ENCODE measurements around the gene PAPPA.

Gene PAPPA

GRCh38 chr9:116153765-116154333, at the start of gene PAPPA:
Gene PAPPA, plus strand, starts transcription at chr9:116153791. Its CDS starts 382 bp downstream, at chr9:116154173.
- no peak within 1 kb of the TSS for H3K4me3 ChIP-seq
- in situ Hi-C loops (cut with MboI; ENCODE audit: low sequenced_read_pairs) = loop anchor here (10.0 to 25.0 kb wide), 3 partner anchors 421 to 567 kb away; no protein-coding TSS in a partner anchor
- H3K36me3 ChIP-seq (replicated peaks) = no peaks in the 10 kb centered on the region
- DNase-seq (ENCODE audit: low spot score in 2 of 2) = no peak
- no peaks in the 10 kb centered on the region for H3K9me3 ChIP-seq
- H3K27me3 ChIP-seq (ENCODE audit: low read depth) = peaks cover 56% of the 10 kb centered on the region
- H3K4me1 ChIP-seq = no peaks in the 10 kb centered on the region

DNA sequence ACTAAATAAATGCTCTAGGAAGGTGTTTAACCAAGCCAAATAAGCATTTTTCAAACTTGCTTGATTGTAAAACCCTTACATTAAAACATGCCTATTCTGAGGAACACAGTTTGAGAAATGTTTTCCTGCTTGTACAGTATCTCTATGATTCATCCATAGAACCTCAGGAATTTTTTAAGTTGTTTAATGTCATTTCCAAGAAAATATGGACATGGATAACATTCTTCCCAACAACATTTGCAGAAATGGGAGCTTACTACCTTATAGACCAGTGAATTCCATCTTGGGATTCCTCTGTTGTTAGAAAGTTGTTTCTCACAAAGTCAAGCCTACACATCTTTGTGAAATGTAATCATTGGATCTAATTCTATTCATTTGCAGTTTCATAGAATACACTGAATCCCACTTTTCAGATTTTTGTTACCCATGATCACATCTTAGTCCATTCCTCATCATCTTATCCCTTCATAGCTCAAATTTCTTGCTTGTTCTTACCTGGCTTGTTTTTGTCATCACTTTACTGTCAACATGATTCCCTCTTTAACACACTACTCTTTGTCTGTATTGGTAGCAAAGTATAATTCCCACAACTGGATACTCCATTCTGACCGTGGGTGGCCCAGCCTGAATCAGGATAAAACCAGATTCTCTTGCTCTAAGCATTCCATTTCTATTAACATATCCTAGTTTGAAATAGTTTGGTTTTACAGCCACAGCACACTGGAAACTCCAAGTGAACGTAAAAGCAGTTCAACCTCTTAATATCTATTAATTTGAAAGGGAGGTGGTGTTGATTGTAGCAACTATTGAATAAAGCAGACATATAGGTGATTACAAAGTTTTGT, 49.4 kb upstream of the PAPPA start:
- H3K9me3 ChIP-seq = no peaks in the 10 kb centered on the region
- in situ Hi-C loops (cut with MboI; ENCODE audit: low sequenced_read_pairs) = no loop called here
- H3K4me1 ChIP-seq = no peaks in the 10 kb centered on the region
- H3K4me3 ChIP-seq = no peak overlapping the region
- H3K27me3 ChIP-seq (ENCODE audit: low read depth) = no peaks in the 10 kb centered on the region
- no peaks in the 10 kb centered on the region for H3K36me3 ChIP-seq (replicated peaks)
- no peak for DNase-seq (ENCODE audit: low spot score in 2 of 2)

DNA sequence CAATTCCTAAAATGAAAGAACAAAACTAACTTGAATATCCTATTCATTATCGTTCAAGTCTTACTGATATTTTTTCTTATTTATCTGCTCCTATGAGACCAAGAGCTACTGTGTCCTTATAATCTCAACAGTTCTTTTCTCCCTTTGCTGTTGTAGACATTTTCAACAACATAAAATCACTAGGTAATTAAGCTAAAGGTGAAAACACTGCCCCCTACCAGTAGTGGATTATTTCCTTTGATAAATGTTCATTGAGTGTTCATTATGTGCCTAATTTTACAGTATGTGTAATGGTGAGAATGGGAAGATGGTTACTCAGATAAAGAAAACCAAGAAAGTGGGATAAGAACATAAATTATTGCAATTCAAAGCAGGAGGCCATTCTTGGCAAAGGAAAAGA, 41.4 kb upstream of the PAPPA start:
- Histone ChIP-seq H3K27me3 (ENCODE audit: low read depth) (no peaks in the 10 kb centered on the region), H3K36me3 (replicated peaks) (no peaks in the 10 kb centered on the region), H3K4me3 (no peak overlapping the region), H3K4me1 (no peaks in the 10 kb centered on the region), H3K9me3 (no peaks in the 10 kb centered on the region)
- DNase-seq (ENCODE audit: low spot score in 2 of 2) = no peak
- in situ Hi-C loops (cut with MboI; ENCODE audit: low sequenced_read_pairs) = no loop called here

GRCh38 chr9:116115761-116116353, 37.7 kb upstream of the PAPPA start:
- H3K27me3 ChIP-seq (ENCODE audit: low read depth) = no peaks in the 10 kb centered on the region
- H3K4me3 ChIP-seq = no peak overlapping the region
- H3K36me3 ChIP-seq (replicated peaks) = no peaks in the 10 kb centered on the region
- no peak for DNase-seq (ENCODE audit: low spot score in 2 of 2)
- no peaks in the 10 kb centered on the region for H3K4me1 ChIP-seq
- in situ Hi-C loops (cut with MboI; ENCODE audit: low sequenced_read_pairs) = no loop called here
- no peaks in the 10 kb centered on the region for H3K9me3 ChIP-seq

DNA sequence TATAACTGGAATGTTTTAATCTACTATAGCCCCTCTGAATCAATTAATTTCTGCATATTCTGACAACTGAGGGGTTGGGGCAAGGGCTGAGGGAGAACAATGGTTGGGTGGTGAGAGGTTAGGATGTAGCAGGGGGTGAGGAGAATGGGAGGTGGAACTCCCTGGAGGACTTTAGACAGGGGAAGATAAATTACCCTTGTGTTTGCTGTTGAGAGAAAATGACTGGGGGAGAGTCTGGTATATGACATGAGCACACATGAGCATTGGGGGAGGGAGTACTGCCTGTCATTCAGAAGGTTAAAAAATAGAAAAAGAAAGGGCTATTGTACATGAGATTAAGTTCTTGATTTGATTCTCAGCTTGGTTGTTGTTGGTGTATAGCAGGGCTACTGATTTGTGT, 37.2 kb upstream of the PAPPA start:
- in situ Hi-C loops (cut with MboI; ENCODE audit: low sequenced_read_pairs) = no loop called here
- Histone ChIP-seq H3K27me3 (ENCODE audit: low read depth) (no peaks in the 10 kb centered on the region), H3K9me3 (no peaks in the 10 kb centered on the region), H3K4me3 (no peak overlapping the region), H3K4me1 (no peaks in the 10 kb centered on the region), H3K36me3 (replicated peaks) (no peaks in the 10 kb centered on the region)
- DNase-seq (ENCODE audit: low spot score in 2 of 2) = no peak

- H3K36me3 ChIP-seq (replicated peaks) = no peaks in the 10 kb centered on the region
- in situ Hi-C loops (cut with MboI; ENCODE audit: low sequenced_read_pairs) = no loop called here
- H3K4me3 ChIP-seq = no peak overlapping the region
- no peaks in the 10 kb centered on the region for H3K27me3 ChIP-seq (ENCODE audit: low read depth)
- no peak for DNase-seq (ENCODE audit: low spot score in 2 of 2)
- H3K9me3 ChIP-seq = no peaks in the 10 kb centered on the region
- H3K4me1 ChIP-seq = no peaks in the 10 kb centered on the region
These were observed 30.4 kb upstream of the PAPPA start for GRCh38 chr9:116123171-116123570.

GRCh38 chr9:116124472-116125040, 29.0 kb upstream of the PAPPA start:
- in situ Hi-C loops (cut with MboI; ENCODE audit: low sequenced_read_pairs) = no loop called here
- H3K4me1 ChIP-seq = no peaks in the 10 kb centered on the region
- H3K4me3 ChIP-seq = no peak overlapping the region
- no peak for DNase-seq (ENCODE audit: low spot score in 2 of 2)
- H3K36me3 ChIP-seq (replicated peaks) = no peaks in the 10 kb centered on the region
- no peaks in the 10 kb centered on the region for H3K27me3 ChIP-seq (ENCODE audit: low read depth)
- no peaks in the 10 kb centered on the region for H3K9me3 ChIP-seq

- Histone ChIP-seq H3K4me3 (no peak overlapping the region), H3K9me3 (no peaks in the 10 kb centered on the region), H3K36me3 (replicated peaks) (no peaks in the 10 kb centered on the region), H3K4me1 (no peaks in the 10 kb centered on the region), H3K27me3 (ENCODE audit: low read depth) (no peaks in the 10 kb centered on the region; the same call in 1 of the 2 replicates)
- in situ Hi-C loops (cut with MboI; ENCODE audit: low sequenced_read_pairs) = no loop called here
- no peak for DNase-seq (ENCODE audit: low spot score in 2 of 2)
These were observed 20.4 kb upstream of the PAPPA start for GRCh38 chr9:116133163-116133562.

DNA sequence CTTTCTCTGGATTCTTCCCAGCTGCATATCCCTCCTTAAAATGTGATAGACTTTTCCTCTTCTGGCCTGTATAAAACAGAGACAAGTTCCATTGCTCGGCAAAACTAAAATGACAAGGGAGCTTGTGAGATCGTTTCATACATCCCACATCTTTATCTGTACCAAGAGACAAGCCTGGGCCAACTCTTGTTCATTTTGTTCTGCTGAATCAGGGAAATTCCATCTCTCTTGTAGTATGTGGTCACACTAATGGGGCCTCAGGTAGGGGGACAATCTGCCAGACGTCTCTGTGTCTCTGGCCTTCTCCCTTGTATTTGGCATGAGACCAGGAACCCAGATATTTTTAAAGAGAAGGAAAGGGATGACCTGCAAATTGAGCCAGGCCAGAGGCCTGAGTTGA, 18.6 kb upstream of the PAPPA start:
- Histone ChIP-seq H3K4me3 (no peak overlapping the region), H3K27me3 (ENCODE audit: low read depth) (no peaks in the 10 kb centered on the region; the same call in 1 of the 2 replicates), H3K9me3 (no peaks in the 10 kb centered on the region), H3K36me3 (replicated peaks) (no peaks in the 10 kb centered on the region), H3K4me1 (no peaks in the 10 kb centered on the region)
- in situ Hi-C loops (cut with MboI; ENCODE audit: low sequenced_read_pairs) = no loop called here
- no peak for DNase-seq (ENCODE audit: low spot score in 2 of 2)

- in situ Hi-C loops (cut with MboI; ENCODE audit: low sequenced_read_pairs) = no loop called here
- H3K9me3 ChIP-seq = no peaks in the 10 kb centered on the region
- DNase-seq (ENCODE audit: low spot score in 2 of 2) = no peak
- no peaks in the 10 kb centered on the region; the same call in 1 of the 2 replicates for H3K27me3 ChIP-seq (ENCODE audit: low read depth)
- H3K36me3 ChIP-seq (replicated peaks) = no peaks in the 10 kb centered on the region
- H3K4me1 ChIP-seq = no peaks in the 10 kb centered on the region
- no peak overlapping the region for H3K4me3 ChIP-seq
These were observed 16.6 kb upstream of the PAPPA start for GRCh38 chr9:116137010-116137409.

DNA sequence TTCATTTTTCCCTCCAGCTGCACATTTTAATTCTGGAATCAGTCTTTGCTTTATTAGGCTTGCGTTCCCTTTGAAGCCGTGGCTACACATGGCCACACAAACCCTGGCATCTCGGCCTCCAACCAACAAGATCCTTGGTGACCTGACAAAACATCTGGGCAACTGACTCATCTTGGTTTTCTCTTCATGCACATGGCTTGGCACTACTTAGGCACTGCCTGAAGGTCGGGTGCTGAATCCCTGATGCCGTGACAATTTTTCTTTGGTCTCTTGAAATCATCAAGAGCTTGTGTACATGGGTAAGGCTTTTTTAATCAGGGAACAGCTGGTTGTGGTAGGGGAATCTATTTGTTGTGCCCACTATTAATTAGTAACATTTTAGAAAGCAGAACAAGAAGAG, 16.0 kb upstream of the PAPPA start:
- Histone ChIP-seq H3K4me3 (no peak overlapping the region), H3K9me3 (no peaks in the 10 kb centered on the region), H3K36me3 (replicated peaks) (no peaks in the 10 kb centered on the region), H3K27me3 (ENCODE audit: low read depth) (no peaks in the 10 kb centered on the region; the same call in 1 of the 2 replicates), H3K4me1 (no peaks in the 10 kb centered on the region)
- no peak for DNase-seq (ENCODE audit: low spot score in 2 of 2)
- in situ Hi-C loops (cut with MboI; ENCODE audit: low sequenced_read_pairs) = no loop called here

DNA sequence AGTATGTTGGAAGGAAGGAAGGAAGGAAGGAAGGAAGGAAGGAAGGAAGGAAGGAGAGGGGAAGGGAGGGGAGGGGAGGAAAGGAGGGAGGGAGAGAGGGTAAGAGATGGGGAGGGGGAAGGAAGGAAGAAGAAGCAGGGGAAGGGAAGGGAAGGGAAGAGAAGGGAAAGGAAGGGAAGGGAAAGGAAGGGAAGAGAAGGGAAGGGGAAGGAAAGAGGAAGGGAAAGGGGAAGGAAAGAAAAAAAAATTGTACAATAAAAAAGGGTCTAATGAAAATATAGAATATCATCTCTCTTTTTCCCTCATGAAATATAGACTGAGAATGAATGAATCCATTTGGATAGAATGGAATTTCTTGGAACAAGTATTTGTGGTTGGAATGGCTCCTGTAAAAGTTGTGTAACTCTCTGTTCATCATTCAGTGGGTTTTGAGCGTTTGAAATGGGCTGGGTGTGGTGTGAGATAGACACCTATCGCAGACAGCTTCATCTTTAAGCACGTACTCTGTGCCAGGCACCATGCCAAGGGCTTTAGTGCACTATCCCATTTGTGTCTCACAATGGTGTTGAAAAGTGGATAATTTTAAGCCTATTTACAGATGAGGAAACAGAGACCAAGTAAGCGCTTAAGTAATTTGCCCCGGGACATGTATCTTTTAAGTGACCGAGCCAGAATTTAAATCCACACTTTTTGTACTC, 11.6 kb upstream of the PAPPA start:
- Histone ChIP-seq H3K4me1 (no peaks in the 10 kb centered on the region), H3K27me3 (ENCODE audit: low read depth) (no peaks in the 10 kb centered on the region; the same call in none of the 2 replicates), H3K9me3 (no peaks in the 10 kb centered on the region), H3K4me3 (no peak overlapping the region), H3K36me3 (replicated peaks) (no peaks in the 10 kb centered on the region)
- in situ Hi-C loops (cut with MboI; ENCODE audit: low sequenced_read_pairs) = no loop called here
- DNase-seq (ENCODE audit: low spot score in 2 of 2) = no peak

GRCh38 chr9:116142706-116143492, 10.7 kb upstream of the PAPPA start:
- no peaks in the 10 kb centered on the region for H3K36me3 ChIP-seq (replicated peaks)
- no peaks in the 10 kb centered on the region; the same call in none of the 2 replicates for H3K27me3 ChIP-seq (ENCODE audit: low read depth)
- DNase-seq (ENCODE audit: low spot score in 2 of 2) = no peak
- H3K4me1 ChIP-seq = no peaks in the 10 kb centered on the region
- no peaks in the 10 kb centered on the region for H3K9me3 ChIP-seq
- in situ Hi-C loops (cut with MboI; ENCODE audit: low sequenced_read_pairs) = no loop called here
- H3K4me3 ChIP-seq = no peak overlapping the region

Measured in HAP-1 (cell line).